Activated gamma-delta T cell treated with anti-CD3 and anti-CD28 coated beads, Interleukin-2, amount 50 U/mL, for 16 hours (primary cell): Measurements from ENCODE around the gene SLC22A4.

Experiments used
- DNase-seq: peaks from one replicate; pipeline ENCODE4 v3.0.0-alpha.2; 2020; ENCODE audit warnings: low read depth

Gene SLC22A4

GRCh38 chr5:132300577-132301343, 6.6 kb downstream of the SLC22A4 start:
- no peak for DNase-seq

- no peak for DNase-seq
These were observed 7.4 kb downstream of the SLC22A4 start for GRCh38 chr5:132301344-132302271.

- no peak for DNase-seq
These were observed 8.2 kb downstream of the SLC22A4 start for GRCh38 chr5:132302413-132302812.

- DNase-seq, result no peak
These were observed 9.4 kb downstream of the SLC22A4 start for GRCh38 chr5:132303589-132303988.

- no peak for DNase-seq
These were observed 11.2 kb downstream of the SLC22A4 start for GRCh38 chr5:132305420-132305819.

GRCh38 chr5:132308701-132309100, 14.5 kb downstream of the SLC22A4 start:
- no peak for DNase-seq

- DNase-seq, result no peak
These were observed 15.5 kb downstream of the SLC22A4 start for GRCh38 chr5:132309679-132310078.

- DNase-seq, result no peak
These were observed 16.1 kb downstream of the SLC22A4 start for GRCh38 chr5:132310141-132310834.

GRCh38 chr5:132313366-132313765, 19.2 kb downstream of the SLC22A4 start:
- no peak for DNase-seq

GRCh38 chr5:132313961-132314432, 19.8 kb downstream of the SLC22A4 start:
- DNase-seq, result no peak

GRCh38 chr5:132315529-132316067, 21.4 kb downstream of the SLC22A4 start:
- no peak for DNase-seq

GRCh38 chr5:132319975-132320374, 25.8 kb downstream of the SLC22A4 start:
- no peak for DNase-seq

GRCh38 chr5:132321109-132321721, 27.0 kb downstream of the SLC22A4 start:
- no peak for DNase-seq

GRCh38 chr5:132322266-132322665, 28.1 kb downstream of the SLC22A4 start:
- DNase-seq, result no peak

- no peak for DNase-seq
These were observed 29.0 kb downstream of the SLC22A4 start for GRCh38 chr5:132323202-132323601.

- no peak for DNase-seq
These were observed 31.5 kb downstream of the SLC22A4 start for GRCh38 chr5:132325691-132326090.

- no peak for DNase-seq
These were observed 33.2 kb downstream of the SLC22A4 start for GRCh38 chr5:132327252-132327955.

GRCh38 chr5:132334812-132335211, 40.6 kb downstream of the SLC22A4 start:
- DNase-seq, result no peak

- no peak for DNase-seq
These were observed 41.2 kb downstream of the SLC22A4 start for GRCh38 chr5:132335402-132335801.

- no peak for DNase-seq
These were observed 45.3 kb downstream of the SLC22A4 start for GRCh38 chr5:132339502-132339901.
